Right atrium auricular region (tissue), 2 donors: ENCODE data around the gene IBA57. TPM values are rescaled to one million over a fixed set of nuclear protein-coding genes. Genes with fewer than 3 reads are reported as not detected.

Experiments used
- DNase-seq: peaks from one replicate; pipeline ENCODE4 v3.0.0-alpha.2; 2019; ENCODE audit warnings: low spot score
- H3K27ac ChIP-seq, 2 donors: fragments of 200-600 bp; sonication (generic); 1 replicate in 1 of 2; 2 replicates in 1 of 2; pipeline ENCODE4 v1.5.1; 2016 to 2019
- H3K27me3 ChIP-seq, 2 donors: fragments of 200-600 bp; sonication (generic); one replicate each; pipeline versions ENCODE4 v1.5.1 to v1.6.0; 2017 to 2019
- H3K36me3 ChIP-seq: fragments of 200-600 bp; sonication (generic); one replicate; pipeline ENCODE4 v1.5.1; 2016
- H3K4me1 ChIP-seq, 2 donors: fragments of 200-600 bp; sonication (generic); one replicate each; pipeline versions ENCODE4 v1.5.1 to v1.6.0; 2017 to 2019
- H3K4me3 ChIP-seq, 2 donors: fragments of 200-600 bp; sonication (generic); 1 replicate in 1 of 2; 2 replicates in 1 of 2; pipeline ENCODE4 v1.5.1; 2017 to 2019; ENCODE audit warnings: mild to moderate bottlenecking in 1 of 2, moderate library complexity in 1 of 2
- H3K9me3 ChIP-seq, 2 donors: fragments of 200-600 bp; sonication (generic); one replicate each; pipeline ENCODE4 v1.5.1; 2019
- total RNA-seq, 2 donors: library from RNA; depleted of rRNA; stranded (reverse); fragments of >200 nt; gene quantifications; one replicate each; pipeline ENCODE4 v1.1.0, GENCODE V29; 2016
- TF ChIP-seq, protein P1 (sequence below), 2 donors: fragments of 200-600 bp; sonication (generic); IDR thresholded peaks; one replicate each; pipeline ENCODE4 v1.5.1; 2019; ENCODE audit warnings: antibody characterized with exemption in 2 of 2

IBA57 gene
- total RNA-seq, 2 donors from 2014 or later: 6.7 to 7.1 TPM

DNA sequence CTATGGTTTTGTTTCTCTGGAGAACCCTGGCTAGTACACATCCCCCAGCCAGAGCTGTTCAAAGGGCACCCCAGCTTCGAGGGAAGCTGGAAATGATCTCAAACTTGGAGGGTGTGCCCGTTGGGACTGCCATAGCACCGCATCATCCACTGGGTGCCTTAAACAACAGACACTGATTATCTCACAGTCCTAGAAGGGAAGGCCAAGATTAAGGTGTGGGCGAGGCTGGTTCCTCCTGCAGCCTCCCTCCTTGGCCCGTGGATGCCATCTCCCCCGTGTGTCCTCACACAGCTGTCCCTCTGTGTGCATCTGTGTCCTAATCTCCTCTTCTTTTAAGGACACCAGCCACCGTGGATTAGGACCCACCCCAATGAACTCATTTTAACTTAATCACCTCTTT is 4.2 kb upstream of the IBA57 start:
- Histone ChIP-seq H3K27ac (peak overlapping the region in 1 of 2 donors; percentile 95), H3K4me1 (peaks cover 3 to 42% of the 10 kb centered on the region in 2 donors), H3K9me3 (no peaks in the 10 kb centered on the region), H3K4me3 (no peak overlapping the region), H3K36me3 (no peaks in the 10 kb centered on the region), H3K27me3 (no peaks in the 10 kb centered on the region)
- TF ChIP-seq, protein P1, sequence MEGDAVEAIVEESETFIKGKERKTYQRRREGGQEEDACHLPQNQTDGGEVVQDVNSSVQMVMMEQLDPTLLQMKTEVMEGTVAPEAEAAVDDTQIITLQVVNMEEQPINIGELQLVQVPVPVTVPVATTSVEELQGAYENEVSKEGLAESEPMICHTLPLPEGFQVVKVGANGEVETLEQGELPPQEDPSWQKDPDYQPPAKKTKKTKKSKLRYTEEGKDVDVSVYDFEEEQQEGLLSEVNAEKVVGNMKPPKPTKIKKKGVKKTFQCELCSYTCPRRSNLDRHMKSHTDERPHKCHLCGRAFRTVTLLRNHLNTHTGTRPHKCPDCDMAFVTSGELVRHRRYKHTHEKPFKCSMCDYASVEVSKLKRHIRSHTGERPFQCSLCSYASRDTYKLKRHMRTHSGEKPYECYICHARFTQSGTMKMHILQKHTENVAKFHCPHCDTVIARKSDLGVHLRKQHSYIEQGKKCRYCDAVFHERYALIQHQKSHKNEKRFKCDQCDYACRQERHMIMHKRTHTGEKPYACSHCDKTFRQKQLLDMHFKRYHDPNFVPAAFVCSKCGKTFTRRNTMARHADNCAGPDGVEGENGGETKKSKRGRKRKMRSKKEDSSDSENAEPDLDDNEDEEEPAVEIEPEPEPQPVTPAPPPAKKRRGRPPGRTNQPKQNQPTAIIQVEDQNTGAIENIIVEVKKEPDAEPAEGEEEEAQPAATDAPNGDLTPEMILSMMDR (IDR thresholded peaks at IDR 0.05): no peak
- no peak for DNase-seq

DNA sequence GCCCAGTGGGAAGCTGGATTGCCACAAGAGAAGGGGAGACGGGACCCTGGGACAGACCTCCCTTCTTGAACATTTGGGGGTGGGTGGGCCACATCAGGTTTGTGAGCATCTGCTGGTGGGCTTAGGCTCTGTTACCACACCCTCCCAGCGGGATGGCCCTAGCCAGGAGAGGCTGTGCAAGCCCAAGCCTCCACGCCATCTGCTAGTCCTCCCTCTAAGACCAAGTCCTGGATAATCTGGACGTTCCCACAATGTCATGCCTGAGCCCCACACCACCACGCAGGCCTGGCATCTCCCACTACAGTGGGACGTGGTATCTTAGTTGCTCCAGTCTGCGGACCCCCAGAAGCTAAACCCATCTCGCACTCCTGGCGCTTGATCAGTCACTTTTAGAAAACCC is 3.7 kb upstream of the IBA57 start:
- Histone ChIP-seq H3K4me1 (peaks cover 3 to 47% of the 10 kb centered on the region in 2 donors), H3K4me3 (no peak overlapping the region), H3K27me3 (no peaks in the 10 kb centered on the region), H3K36me3 (no peaks in the 10 kb centered on the region), H3K27ac (peak overlapping the region; percentile 95 to 100), H3K9me3 (no peaks in the 10 kb centered on the region)
- no peak for DNase-seq
- TF ChIP-seq, protein P1 (IDR thresholded peaks at IDR 0.05): no peak

DNA sequence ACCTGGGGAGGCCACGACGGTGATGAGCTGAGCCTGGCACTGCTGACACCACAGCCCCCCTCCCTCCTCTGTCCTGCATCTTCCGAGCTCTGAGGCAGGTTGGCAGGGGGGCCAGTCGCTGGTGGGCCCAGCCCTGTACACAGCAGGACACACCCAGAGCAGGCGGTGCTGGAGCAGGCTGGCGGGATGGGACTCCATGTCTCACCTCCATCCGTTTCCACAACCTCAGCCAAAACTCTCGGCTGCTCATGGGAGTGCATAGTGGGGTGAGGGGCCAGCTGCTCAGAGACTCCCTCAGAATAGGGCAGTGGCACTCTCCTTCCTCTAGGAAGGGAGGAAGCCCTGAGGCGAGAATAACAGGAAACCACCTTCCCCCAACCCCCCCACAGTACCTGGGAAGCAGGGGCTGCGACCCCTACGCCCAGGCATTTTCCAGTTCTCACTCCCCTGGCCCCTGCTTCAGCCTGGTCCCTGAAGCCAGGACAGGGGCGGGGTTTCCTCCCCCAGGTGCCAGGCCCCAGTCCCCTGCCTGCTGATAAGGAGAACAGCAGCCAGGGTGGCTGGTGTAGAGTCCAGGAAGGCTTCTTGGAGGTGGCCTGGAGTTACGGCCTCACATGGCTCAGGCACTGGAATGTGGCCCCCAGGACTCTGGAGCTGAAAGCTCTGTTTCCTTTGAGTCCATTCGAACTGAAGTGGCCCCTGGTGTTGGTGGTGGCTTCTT is 3.2 kb upstream of the IBA57 start:
- DNase-seq: no peak
- H3K4me1 ChIP-seq: peaks cover 3 to 49% of the 10 kb centered on the region in 2 donors

DNA sequence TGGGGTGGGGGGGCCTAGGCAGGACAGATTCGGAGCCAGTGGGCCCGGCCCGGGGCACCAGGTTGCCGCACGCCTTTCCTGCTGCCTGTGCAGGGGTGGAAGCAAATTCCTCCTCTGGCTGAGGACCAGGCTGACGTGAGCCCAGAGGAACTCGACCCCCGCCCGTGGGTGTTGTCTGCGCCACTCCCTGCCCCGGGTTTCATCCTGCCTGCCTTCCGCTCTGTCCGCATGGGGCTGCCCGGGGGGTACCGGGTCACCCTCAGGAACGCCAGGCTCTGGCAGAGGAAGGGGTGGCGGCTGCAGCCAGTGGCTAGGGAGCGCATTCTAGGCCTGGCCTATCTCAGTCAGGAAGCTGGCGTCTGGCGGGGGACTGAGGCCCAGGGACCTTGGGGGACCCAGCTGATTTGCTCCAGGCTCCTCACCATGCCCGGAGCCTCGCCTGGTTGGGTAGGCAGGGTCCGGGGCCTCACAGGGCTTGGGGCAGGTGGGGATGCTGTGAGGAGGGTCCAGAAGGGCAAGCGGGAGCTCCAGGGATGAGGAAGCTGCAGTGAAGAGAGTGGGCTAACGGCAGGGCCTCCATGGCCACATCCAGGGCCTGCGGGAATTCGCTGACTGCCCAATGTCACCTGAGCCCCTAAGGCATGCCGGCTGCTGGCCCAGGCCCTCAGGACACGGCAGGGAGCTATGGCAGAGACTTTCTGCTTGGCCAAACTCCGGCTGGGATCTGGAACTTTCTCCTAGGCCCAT is 2.4 kb upstream of the IBA57 start:
- Histone ChIP-seq H3K4me1 (peaks cover 3 to 49% of the 10 kb centered on the region in 2 donors), H3K4me3 (peak overlapping the region in 1 of 2 donors; percentile 1), H3K27ac (peak overlapping the region; percentile 95 to 100), H3K36me3 (no peaks in the 10 kb centered on the region), H3K27me3 (no peaks in the 10 kb centered on the region), H3K9me3 (no peaks in the 10 kb centered on the region)
- peak; percentile 77 for DNase-seq
- TF ChIP-seq, protein P1 (IDR thresholded peaks at IDR 0.05): no peak

More for the DNA sequence above, 3.2 kb upstream of the IBA57 start:
- Histone ChIP-seq H3K36me3 (no peaks in the 10 kb centered on the region), H3K9me3 (no peaks in the 10 kb centered on the region), H3K27me3 (no peaks in the 10 kb centered on the region), H3K4me3 (peak overlapping the region in 1 of 2 donors; percentile 1), H3K27ac (peak overlapping the region; percentile 95 to 100)
- TF ChIP-seq, protein P1 (IDR thresholded peaks at IDR 0.05): no peak

DNA sequence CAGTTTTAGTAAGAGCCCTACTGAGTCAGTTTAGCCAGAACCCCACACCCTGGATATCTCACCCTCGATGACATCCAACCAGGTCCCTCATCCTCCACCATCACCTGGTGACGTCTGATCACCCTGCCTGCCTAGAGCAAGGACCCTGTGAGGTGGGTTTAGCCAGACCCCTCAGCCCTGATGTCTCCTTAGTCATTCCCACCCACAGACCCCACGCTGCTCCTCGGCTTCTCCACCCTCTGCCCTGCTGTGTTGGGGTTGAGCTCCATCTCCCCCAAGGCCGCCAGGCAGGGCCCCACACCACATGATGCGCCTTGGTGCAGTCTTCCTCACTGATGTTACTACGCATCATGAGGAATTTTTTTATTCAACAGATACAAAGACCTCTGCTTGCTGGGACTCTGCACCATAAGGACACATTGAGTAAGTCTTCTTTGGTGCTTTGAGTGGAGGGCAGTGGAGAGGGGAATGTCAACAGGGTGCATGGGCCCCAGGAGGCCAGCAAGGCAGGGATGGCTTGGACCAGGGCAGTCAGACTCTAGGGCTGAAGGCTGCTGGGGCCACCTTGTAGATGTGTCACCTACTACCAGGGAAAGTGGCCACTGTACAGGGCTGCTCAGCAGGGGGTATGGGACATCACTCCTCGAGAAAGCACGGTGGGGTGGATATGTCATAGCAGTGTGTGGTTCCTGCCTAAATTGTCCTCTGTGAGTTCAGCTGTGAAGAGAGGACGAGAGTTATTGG is 1.7 kb upstream of the IBA57 start:
- H3K9me3 ChIP-seq: no peaks in the 10 kb centered on the region

More for the DNA sequence above, 1.7 kb upstream of the IBA57 start:
- Histone ChIP-seq H3K4me3 (no peak overlapping the region), H3K27ac (peak overlapping the region; percentile 95 to 100), H3K36me3 (no peaks in the 10 kb centered on the region), H3K4me1 (peaks cover 3 to 49% of the 10 kb centered on the region in 2 donors), H3K27me3 (no peaks in the 10 kb centered on the region)
- no peak for DNase-seq
- TF ChIP-seq, protein P1 (IDR thresholded peaks at IDR 0.05): no peak
